Mononuclear cell (primary cell): ENCODE measurements around the gene CALD1. TPM values are rescaled to one million over a fixed set of nuclear protein-coding genes. Genes with fewer than 3 reads are reported as not detected.

Source experiments
- H3K27me3 ChIP-seq: 2 replicates; pipeline ENCODE4 v1.6.0; 2011; ENCODE audit warnings: low read length, control low read depth; ENCODE audit not compliant: insufficient read depth
- H3K4me1 ChIP-seq: 2 replicates; pipeline ENCODE4 v1.5.1; 2011; ENCODE audit warnings: mild to moderate bottlenecking, low read length, control low read depth; ENCODE audit not compliant: insufficient read depth
- H3K4me3 ChIP-seq: 2 replicates; pipeline ENCODE4 v1.5.1; 2011; ENCODE audit warnings: mild to moderate bottlenecking, low read length, moderate library complexity
- H3K9me3 ChIP-seq: 2 replicates; pipeline ENCODE4 v1.5.1; 2011; ENCODE audit warnings: low read depth, mild to moderate bottlenecking, control low read depth, low read length
- total RNA-seq: library from RNA; depleted of rRNA; stranded (reverse); fragments of >200 nt; gene quantifications from one replicate; pipeline ENCODE4 v1.2.3, GENCODE V29; 2012

Gene CALD1
- total RNA-seq, 1 donor, result 2.1 TPM

GRCh38 chr7:134891696-134892678 lies 112.6 kb downstream of the CALD1 start:
- Histone ChIP-seq H3K9me3 (peaks cover 14% of the 10 kb centered on the region), H3K4me3 (no peak overlapping the region), H3K4me1 (no peaks in the 10 kb centered on the region), H3K27me3 (peaks cover 6% of the 10 kb centered on the region)

DNA sequence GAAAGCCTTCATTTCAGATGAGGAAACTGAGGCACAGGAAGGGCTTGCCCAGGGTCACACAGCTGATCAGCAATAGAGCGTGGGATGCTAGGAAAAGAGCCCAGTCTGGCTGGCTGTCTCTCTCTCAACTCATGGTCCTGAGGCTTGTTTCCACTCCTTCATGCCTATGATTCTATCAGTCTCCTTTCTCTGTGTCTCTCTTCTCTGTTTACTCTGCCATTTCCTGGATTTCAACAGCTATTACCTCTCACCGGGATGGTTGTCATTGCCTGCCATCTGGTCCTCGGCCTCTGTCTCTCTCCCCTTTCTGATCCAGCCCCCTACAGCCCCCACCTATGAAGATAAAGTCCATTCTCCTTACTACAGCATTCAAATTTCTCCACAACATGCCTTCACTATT lies 113.5 kb downstream of the CALD1 start:
- Histone ChIP-seq H3K27me3 (peaks cover 6% of the 10 kb centered on the region), H3K4me3 (no peak overlapping the region), H3K9me3 (peaks cover 14% of the 10 kb centered on the region), H3K4me1 (no peaks in the 10 kb centered on the region)

DNA sequence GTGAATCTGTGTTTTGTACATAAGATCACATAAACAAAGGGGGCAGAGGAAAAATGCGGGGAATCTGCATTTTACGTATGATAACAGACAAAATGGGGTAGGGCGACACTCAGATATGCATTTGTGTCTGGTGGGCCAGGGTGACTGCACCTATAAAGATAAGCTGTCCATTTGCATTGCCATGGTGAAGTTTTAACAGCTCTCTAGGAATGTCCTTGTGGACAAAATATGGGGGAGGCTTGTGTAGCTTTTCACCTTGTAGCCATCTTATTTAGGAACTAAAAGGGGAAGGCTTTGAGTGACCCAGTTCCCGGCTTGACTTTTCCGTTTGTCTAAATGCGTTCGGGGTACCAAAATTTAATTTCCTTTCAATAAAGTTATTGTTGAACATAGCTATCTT lies 114.5 kb downstream of the CALD1 start:
- Histone ChIP-seq H3K4me3 (no peak overlapping the region), H3K27me3 (peaks cover 6% of the 10 kb centered on the region), H3K9me3 (peaks cover 14% of the 10 kb centered on the region), H3K4me1 (no peaks in the 10 kb centered on the region)

GRCh38 chr7:134894928-134895327 lies 115.5 kb downstream of the CALD1 start:
- no peaks in the 10 kb centered on the region for H3K4me1 ChIP-seq
- H3K9me3 ChIP-seq, result peaks cover 14% of the 10 kb centered on the region
- H3K4me3 ChIP-seq, result no peak overlapping the region
- peaks cover 6% of the 10 kb centered on the region for H3K27me3 ChIP-seq

DNA sequence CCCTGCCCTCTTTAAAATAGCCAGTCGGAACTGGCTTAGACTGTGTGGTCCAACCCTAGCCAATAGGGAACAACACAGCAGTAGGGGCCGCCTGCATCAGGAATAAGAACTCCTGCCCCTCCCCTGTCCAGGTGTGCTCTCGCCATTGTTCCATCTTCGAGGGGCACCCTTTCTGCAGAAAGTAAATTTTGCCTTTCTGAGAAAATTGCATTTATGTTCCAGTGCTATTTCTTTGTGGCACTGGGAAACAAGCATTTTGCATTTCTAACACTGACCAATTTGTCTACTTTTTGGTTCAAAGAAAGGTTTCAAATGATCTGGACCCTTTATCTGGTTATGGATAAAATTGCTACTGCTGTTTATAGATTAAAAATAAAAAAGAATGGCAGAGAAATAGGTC lies 116.6 kb downstream of the CALD1 start:
- Histone ChIP-seq H3K4me1 (no peaks in the 10 kb centered on the region), H3K27me3 (peaks cover 4% of the 10 kb centered on the region)

GRCh38 chr7:134897936-134898335 lies 118.5 kb downstream of the CALD1 start:
- H3K27me3 ChIP-seq, result no peaks in the 10 kb centered on the region
- no peak overlapping the region for H3K4me3 ChIP-seq
- H3K4me1 ChIP-seq, result no peaks in the 10 kb centered on the region
- peaks cover 14% of the 10 kb centered on the region for H3K9me3 ChIP-seq

More for the DNA sequence above, 116.6 kb downstream of the CALD1 start:
- Histone ChIP-seq H3K9me3 (peaks cover 14% of the 10 kb centered on the region), H3K4me3 (no peak overlapping the region)

DNA sequence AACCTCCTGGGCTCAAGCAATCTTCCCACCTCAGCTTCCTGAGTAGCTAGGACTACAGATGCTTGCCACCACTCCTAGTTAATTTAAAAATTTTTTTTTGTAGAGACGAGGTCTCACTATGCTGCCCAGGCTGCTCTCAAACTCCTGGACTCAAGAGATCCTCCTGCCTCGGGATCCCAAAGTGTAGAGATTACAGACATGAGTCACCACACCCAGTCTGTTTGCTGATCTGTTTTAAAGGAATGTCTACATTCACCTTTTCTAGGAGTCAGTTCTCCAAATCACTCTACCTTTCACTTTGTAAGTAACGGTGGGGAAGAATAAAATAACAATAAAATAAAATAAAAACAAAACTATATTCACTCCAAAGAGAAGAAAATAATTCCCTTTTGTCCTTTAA lies 120.3 kb downstream of the CALD1 start:
- Histone ChIP-seq H3K4me3 (no peak overlapping the region), H3K9me3 (peaks cover 14% of the 10 kb centered on the region), H3K27me3 (no peaks in the 10 kb centered on the region), H3K4me1 (no peaks in the 10 kb centered on the region)

DNA sequence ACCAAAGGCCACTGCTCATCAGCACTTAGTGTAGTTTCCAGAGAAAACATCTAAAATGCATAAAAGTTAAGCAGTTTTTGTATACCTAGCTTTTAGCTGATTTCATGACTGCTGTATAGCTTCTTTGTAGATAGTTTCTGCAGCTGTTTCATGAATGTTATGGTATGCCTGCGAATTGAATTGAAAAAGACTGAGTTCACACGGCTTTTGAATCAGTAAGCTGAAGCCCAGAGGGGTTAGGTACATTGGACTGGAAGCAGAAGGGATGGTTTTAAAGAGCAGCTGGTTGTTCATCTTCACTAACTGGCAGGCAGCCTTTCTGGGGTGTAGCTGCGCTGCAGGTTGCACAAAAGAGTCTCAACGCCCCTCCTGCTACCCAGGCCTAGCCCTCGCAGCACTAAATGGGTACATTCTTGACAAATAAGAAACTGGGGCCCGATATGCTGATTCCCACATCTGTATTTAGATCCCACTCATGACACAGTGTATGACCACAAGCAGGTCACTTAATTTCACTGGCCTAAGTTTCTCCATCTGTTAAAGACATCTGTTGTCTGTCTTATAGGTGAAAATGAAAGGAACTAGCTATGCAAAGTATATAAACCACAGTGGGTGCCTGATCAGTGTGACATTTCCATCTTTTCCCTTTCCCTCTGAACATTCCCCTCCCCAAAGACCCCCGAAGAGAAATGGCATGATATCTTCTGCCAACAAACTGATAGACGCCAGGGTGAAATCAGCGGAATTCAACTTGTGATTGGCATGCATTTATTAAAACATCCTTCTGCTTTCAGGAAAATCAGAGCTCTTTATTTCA lies 120.9 kb downstream of the CALD1 start:
- Histone ChIP-seq H3K4me3 (no peak overlapping the region), H3K9me3 (peaks cover 14% of the 10 kb centered on the region), H3K27me3 (no peaks in the 10 kb centered on the region), H3K4me1 (no peaks in the 10 kb centered on the region)

GRCh38 chr7:134901389-134902020 lies 122.1 kb downstream of the CALD1 start:
- no peaks in the 10 kb centered on the region for H3K27me3 ChIP-seq
- H3K9me3 ChIP-seq, result peaks cover 4% of the 10 kb centered on the region
- H3K4me1 ChIP-seq, result no peaks in the 10 kb centered on the region
- H3K4me3 ChIP-seq, result no peak overlapping the region

- no peak overlapping the region for H3K4me3 ChIP-seq
- no peaks in the 10 kb centered on the region for H3K4me1 ChIP-seq
- no peaks in the 10 kb centered on the region for H3K27me3 ChIP-seq
- no peaks in the 10 kb centered on the region for H3K9me3 ChIP-seq
Observed at GRCh38 chr7:134902058-134902457, 122.6 kb downstream of the CALD1 start.

- Histone ChIP-seq H3K4me1 (no peaks in the 10 kb centered on the region), H3K4me3 (no peak overlapping the region), H3K27me3 (no peaks in the 10 kb centered on the region), H3K9me3 (no peaks in the 10 kb centered on the region)
Observed at GRCh38 chr7:134903073-134903790, 123.8 kb downstream of the CALD1 start.

GRCh38 chr7:134905375-134905774 lies 125.9 kb downstream of the CALD1 start:
- no peak overlapping the region for H3K4me3 ChIP-seq
- H3K4me1 ChIP-seq, result no peaks in the 10 kb centered on the region
- no peaks in the 10 kb centered on the region for H3K9me3 ChIP-seq
- no peaks in the 10 kb centered on the region for H3K27me3 ChIP-seq

DNA sequence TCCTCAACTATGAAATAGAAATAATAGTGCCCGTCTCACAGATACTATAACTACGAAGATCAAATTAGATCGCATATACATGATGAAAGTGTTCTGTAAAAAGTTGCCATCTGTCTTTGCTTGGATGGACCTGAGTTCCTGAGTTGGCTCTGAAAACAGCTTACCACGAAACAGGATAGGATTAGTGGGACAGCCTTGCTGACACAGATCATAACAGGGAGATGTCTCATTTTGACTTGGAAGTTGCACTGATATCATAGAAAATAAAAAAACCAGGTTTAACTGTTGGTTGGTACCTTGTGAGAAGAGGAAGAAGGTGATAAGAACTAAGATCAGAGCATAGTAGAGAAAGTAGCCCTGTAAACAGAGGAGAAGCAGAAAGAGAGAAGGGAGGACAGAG lies 127.6 kb downstream of the CALD1 start:
- Histone ChIP-seq H3K27me3 (no peaks in the 10 kb centered on the region), H3K4me3 (no peak overlapping the region), H3K9me3 (no peaks in the 10 kb centered on the region), H3K4me1 (no peaks in the 10 kb centered on the region)

DNA sequence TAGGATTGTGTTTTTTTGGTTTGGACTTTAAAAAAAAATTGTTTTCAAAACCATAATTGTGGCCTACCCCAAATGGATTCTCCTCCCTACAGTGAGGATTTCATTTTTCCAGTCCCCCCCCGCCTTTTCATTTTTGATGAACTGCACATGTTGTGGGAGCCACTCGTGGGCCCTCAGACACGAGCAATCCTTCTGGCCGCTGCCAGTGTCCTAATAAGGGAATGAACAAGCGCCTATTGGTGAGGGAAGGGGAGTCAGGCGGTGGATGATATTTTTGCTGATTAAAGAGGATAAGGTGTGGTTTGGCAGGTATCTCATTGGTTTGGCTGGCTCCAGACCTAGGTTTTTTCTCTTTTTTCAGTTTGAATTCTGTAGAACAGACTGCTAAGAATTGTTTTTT lies 128.2 kb downstream of the CALD1 start:
- H3K4me3 ChIP-seq, result no peak overlapping the region
- H3K27me3 ChIP-seq, result no peaks in the 10 kb centered on the region

More for the DNA sequence above, 128.2 kb downstream of the CALD1 start:
- Histone ChIP-seq H3K4me1 (no peaks in the 10 kb centered on the region), H3K9me3 (no peaks in the 10 kb centered on the region)
